NCI-H446 treated with DMSO at 0.1 percent for 48 hours (cell line): ENCODE measurements around the gene NEDD9.
A peak's percentile ranks its signal among the peaks of the same experiment; 100 is the strongest.

Experiments
- DNase-seq: peaks from one replicate; lab custom pipeline; 2025; lab: John Stamatoyannopoulos, UW

Gene NEDD9, protein sequence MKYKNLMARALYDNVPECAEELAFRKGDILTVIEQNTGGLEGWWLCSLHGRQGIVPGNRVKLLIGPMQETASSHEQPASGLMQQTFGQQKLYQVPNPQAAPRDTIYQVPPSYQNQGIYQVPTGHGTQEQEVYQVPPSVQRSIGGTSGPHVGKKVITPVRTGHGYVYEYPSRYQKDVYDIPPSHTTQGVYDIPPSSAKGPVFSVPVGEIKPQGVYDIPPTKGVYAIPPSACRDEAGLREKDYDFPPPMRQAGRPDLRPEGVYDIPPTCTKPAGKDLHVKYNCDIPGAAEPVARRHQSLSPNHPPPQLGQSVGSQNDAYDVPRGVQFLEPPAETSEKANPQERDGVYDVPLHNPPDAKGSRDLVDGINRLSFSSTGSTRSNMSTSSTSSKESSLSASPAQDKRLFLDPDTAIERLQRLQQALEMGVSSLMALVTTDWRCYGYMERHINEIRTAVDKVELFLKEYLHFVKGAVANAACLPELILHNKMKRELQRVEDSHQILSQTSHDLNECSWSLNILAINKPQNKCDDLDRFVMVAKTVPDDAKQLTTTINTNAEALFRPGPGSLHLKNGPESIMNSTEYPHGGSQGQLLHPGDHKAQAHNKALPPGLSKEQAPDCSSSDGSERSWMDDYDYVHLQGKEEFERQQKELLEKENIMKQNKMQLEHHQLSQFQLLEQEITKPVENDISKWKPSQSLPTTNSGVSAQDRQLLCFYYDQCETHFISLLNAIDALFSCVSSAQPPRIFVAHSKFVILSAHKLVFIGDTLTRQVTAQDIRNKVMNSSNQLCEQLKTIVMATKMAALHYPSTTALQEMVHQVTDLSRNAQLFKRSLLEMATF

DNA sequence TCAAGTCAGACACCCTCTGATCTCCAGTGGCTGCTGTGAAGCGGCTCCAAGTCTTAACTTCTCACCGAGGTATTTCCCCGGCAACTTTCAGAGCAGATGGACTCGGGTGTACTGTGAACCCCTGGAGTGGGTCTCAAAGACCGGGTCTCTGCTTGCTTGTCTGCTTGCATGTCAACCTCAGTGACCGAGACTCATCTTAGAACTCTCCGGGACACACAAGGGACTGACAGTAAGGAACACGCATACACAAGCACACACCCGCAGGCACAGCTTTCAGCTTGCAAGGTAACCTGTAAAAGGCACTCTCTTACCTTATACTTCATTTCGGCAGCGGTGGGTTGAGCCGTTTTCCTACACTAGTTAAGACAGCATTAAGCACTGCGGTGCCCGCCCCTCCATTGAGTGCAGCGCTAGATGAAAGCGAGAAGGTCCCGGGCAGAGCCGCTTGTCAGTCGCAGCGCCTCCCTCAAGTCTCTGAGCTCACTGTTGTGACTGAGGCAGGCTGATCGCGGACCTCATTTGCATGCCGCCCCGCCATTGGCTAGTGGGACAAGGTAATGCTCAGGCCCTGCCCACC lies at the start of gene NEDD9:
Gene NEDD9, minus strand, starts transcription at position 476 of the 577 bp plus-strand sequence. Its CDS starts 153 bp downstream, at position 323.
- peak; percentile 70 for DNase-seq

DNA sequence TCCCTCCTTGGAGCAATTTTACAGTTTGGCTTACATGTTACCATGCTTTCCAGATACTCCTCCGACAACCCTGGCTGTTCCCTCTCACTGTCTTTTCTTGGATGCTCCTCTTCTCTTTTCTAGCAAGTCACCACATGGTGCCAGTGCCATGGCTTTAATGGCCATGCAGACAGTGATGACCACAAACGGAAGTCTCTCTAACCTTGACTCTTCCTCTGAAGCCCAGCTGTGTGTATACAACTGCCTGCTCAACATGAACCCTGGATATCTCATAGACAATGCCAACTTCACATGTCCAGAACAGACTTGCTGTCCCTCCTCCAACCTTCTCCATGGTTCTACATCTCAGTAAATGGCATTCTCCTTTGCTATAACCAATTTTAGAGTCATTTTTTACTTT lies 49.8 kb upstream of the NEDD9 start:
- no peak for DNase-seq

DNA sequence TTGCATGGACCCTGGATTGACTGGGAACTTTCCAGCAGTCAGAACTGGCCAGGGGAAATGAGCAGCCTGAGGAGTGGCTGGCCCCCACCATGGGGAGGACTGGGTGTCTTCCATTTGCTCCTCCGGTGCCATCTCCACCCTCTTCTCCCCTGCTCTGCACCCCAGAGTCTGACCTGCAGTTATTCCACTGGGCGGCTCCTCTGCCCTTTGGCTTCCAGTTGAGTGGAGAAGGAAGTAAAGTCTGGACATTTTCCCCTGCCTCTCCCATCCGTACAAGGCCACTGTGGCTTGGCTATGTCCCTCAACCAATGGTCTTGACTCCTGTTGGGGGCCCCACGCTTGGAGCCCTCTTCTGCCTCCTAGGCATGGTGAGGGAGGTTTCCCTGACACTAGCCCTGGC lies 47.9 kb upstream of the NEDD9 start:
- no peak for DNase-seq

DNA sequence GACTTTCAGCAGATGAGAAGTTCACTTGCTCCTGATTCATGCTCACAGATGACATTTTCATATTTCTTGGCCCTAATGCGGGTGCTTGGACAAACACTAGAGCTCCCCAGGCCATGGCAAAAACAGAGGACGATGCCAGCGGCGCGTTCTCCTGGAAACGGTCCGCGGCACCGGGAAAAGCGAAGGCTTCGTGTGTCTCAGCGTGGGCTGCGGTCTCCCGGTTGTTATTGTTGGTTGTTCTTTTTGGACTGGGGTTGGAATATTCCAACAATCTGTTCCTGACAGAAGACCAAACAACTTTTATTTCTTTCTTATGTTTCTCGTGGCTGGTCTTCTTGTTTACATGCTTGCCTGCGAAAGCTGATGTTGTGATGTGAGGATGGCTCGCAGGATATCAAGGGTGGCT lies 46.8 kb upstream of the NEDD9 start:
- no peak for DNase-seq

DNA sequence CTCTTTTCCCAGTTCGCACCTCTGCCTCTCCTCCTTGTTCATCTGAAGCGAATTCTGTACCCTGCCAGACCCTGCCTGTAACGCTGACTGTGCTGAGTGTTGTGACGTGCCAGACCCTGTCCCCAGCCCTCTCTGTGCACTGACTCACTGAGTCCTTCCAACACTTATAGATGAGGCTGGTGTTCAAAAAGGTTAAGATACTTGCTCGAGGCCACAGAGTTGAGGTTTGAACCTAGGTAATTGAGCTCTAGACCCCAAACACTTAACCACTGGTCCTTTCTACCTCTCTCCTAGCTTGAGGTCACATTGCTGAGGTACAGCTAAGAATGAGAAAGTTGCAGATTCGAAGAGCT lies 45.7 kb upstream of the NEDD9 start:
- no peak for DNase-seq

DNA sequence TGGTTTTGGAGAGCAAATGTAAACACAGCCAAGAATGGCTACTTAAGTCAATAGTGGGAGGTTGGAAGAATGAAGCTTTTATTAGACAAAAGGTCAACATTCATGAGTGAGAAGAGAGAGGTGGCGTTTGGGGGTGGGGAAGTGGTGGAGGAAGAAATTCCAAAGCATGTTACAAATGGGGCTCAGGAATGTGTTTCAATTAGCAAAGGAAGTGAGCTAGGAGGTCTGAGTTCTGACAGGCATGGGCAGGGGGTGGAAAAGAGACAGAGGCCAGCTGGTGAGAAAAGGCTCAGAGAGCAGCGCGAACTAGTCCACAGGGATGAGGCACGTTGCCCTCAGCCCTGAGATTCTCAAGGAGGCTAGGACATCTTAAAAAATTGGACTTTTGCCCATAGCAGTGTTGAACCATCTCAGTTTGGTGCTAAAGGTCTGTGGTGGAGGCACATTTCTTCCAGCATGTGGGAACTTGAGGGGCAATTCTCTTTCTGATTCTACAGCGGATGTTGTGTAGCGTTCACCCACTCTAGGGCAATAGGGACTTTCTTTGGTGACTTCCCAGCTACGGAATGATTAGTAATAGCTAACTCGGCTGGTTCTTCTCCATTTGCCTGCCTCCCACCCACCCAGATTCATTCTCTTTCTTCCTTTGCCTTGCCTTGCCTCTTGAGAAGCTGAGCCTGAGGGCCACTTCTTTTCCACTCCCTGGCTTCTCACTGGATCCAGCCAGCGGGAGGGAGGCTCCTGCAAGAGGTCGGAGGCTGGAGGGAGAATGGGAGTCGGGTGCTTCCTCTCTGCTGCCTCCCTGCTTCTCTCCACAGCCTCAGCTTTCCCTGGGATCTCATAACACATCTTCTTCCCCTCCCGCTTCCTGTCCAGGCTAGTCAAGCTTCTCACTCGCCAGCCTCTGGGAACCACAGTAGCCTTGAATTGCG lies 45.1 kb upstream of the NEDD9 start:
- no peak for DNase-seq

DNA sequence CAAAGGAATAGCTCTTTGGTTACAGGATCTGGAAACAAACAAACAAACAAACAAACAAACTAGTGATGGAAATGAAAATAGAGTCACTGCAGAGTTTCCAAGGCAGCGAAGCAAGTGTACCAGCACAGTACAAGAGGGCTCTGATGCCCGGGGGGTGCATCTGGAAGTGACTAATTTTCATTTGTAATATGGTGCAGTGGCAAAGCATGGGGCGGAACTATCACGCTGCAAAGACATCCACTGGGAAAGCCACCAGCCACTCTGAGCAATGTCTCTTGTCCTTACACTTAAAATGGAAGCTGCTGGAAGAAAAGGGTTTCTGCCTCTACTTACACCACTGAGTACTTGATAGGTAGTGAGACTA lies 44.4 kb upstream of the NEDD9 start:
- no peak for DNase-seq

DNA sequence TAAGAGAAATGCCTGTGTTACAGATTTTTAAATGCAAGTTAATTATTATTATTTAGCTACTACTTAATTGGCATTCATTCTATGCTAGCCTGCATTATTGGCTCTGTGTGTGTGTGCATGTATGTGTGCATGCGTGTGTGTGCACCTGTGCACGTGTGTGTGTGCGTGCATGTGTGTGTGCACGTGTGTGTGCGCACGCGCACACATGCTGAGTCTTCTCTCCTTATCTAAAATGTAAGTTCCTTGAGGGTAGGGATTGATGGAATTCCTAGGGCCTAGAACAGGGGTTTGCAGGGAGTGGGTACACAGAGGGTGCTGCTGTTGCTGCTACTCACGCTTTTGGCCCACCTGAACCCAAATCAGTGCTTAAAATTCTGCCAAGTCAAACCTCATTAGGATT lies 43.8 kb upstream of the NEDD9 start:
- DNase-seq, result no peak

DNA sequence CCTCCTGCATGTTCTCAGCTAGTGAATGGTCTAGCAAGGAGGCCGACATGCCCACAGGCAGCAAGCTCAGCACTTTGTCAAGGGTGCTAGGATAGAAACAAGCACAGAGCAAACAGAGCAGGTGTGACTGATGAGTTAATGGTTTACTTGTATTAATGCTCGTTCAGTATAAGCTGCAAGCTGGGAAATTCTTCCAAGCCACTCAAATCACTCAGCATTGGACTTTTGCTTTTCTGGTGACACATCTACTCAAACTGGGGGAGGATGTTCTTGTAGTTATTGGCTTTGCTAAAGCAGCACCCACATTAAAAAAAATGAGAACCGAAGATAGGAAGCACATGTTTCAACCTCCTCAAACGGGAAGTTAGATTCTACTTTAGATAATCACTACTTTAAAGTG lies 43.1 kb upstream of the NEDD9 start:
- no peak for DNase-seq

DNA sequence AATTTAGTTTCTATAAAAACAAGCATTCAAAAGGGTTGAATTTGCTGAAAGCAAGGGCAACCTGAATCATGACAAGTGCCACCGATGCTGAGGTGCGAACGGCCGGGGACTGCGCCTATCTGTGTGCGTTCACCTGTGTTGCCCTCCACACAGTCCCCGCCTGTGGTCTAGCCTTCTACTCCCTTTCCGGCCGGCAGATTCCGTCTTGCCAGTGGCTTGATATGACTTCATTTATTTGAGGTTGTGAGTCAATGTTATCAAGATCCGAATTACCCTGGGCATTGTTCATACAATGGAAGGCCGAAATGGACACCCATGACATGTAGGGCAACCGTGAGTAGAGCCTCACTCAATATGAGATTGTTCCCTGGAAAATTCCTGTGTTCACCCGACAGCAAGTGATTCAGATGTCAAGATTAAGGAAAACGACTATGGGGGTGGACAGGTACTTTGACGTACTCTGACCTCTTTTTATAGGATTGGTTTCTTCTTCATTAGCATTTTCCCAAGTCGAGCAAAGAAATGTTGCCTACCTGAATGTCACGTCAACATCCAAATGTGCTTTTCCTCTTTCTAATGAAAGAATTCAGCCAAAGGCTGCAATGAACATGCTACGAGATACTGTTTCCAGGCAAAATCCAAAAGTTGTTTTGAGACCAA lies 41.1 kb upstream of the NEDD9 start:
- no peak for DNase-seq

DNA sequence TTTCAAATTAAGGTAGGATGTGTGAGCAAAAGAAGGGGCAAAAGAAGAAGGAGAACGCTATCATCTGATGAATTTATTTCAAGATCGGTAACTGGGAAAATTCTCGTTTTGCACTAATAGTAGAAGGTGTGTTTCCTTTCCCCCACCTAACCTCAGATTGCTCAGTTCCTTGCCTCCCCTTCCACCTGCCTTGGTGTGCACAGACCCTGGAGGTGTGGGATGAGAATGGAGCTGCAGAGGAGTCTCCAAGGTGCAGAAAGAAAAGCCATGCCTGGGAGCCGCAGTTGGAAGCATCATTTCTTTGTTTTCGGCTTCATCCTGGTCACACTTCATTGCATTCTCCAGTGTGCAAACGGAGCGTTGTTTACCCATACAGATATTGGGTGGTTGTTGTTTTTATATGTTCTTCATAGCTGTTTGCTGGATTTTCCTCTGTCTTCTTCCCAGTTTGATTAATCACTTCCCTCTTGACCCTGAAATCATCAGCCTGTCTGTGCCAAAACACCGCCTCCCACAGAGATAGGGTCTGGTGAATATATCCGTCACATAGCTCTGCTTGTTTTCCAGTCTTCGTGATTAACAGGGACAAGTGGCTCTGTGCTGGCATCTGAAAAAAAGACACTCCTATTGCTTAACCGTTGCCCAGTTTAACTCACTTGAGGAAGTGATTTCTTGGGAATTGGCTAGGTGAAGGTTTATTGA lies 40.2 kb upstream of the NEDD9 start:
- no peak for DNase-seq

DNA sequence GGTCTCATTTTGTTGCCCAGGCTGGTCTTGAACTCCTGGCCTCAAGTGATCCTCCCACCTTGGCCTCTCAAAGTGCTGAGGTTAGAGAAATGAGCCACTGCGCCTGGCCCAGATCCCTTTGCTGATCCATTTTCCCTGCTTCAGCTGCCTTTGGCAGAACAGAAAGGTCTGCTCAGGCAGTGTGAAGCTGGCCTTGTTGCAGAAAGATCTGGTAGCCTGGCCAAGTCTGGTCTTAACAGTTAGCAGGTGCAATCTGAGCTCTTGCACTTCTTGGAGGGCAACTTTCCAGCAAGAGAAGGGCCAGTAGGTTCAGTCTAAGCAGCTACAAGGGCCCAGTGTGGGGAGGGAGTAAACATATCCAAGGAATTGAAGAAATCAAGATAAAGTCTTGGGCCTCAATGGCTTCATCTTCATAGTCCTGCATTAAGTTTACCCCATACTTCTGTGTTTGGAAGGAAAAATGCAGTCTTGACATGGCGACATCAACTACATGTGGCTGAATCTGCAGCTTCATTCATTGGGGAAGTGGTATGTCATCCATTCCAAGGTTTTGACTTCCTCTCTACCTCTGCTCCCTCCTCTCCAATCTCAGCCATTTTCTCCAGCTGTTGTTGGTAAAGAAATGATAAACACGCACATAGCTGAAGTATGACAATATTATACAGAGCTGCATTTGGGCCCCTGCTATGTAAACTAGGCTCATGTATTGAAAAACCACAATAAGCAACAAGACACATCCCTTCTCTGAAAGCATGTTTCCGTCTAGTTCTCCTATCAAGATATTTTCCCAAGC lies 39.0 kb upstream of the NEDD9 start:
- no peak for DNase-seq

DNA sequence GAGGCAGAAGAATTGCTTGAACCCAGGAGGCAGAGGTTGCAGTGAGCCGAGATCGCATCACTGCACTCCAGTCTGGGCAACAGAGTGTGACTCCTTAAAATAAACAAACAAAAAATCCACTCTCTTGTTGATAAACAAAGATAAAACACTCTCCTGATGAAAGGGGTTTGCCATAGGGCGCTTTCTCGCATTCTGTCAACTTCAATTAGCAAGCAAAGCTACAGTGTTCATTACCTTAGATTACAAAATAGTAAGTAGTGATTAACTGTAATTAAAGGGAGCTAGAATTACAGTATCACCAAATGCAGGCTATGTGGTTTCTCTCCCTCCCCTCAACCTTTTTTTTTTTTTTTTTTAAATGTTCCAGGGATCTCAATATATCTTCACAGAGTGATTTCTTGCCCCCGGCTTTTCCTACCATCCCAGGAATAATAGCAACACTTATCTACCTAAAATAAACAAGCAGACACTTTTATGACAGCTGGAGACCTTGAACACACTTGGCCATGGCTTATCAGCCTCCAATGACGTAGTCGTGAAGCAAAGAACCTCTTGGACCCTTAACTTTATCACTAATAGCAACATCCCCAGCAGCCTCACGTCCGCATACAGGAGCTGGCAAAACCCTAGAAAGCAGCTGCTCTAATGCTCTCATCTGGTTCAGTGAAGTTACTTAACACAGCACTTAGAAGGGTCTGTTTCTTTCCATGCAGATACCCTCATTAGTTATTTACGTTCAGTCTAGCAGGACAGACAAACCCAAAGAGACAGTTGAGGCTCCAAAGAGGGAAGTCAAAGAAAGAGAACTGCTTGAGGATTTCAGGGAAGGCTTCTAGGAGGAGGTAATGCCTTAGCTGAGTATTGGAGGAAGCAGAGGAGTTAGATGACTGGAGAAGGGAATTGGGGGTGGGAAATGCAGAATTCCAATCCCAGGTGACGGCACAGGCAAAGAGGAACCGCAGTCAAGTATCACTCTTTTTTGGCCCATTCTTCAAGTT lies 37.9 kb upstream of the NEDD9 start:
- no peak for DNase-seq

DNA sequence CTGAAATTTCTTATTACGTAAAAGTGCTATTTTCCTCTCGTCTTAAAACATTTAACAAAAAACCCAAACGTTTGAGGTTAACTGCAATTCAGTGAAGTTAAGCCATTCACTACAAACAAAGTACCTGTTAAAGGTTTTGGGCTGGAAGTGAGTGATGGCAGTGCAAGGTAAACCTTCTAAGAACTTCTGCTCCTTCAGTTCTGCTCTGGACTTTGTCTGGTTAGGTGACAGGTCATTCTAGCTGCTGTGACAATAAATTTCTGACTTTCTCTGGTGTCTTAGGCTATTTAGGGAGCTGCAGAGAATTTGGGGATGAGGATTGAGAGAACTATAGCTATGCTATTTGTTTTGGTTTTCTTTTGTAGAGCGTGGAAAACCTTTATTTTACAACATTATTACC lies 36.5 kb upstream of the NEDD9 start:
- DNase-seq, result no peak

DNA sequence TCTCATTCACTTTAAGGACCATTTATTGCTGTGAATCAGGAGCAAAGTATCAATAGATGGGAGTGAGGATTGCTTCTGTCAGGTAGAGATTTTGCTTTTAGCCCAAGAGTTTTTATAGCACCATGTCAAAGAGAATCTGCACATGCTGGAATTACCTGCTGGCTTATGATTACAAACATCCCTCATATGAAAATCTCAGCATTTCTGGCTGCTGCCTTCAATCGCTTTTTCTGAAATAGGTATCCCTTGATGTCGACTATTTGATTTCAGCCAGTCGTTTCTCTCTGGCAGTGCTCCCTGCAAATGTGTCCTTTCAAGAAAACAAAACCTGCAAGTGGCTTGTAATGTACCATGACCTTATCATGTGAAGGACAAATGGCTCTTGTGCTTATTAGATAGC lies 34.5 kb upstream of the NEDD9 start:
- DNase-seq, result no peak

DNA sequence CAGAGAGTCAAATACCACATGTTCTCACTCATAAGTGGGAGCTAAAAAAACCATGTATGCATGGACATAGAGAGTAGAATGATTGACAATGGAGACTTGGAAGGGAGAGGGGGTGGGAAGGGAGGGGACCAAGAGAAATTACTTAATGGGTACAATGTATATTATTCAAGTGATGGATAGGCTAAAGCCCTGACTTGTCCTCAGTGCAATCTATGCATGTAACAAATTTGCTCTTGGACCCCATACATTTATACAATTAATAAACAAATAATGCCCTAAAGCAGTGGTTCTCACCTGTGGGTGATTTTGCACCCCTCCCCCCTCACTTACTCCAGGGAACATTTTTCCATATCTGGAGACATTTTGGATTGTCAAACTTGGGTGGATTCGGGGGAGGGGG lies 33.5 kb upstream of the NEDD9 start:
- no peak for DNase-seq

DNA sequence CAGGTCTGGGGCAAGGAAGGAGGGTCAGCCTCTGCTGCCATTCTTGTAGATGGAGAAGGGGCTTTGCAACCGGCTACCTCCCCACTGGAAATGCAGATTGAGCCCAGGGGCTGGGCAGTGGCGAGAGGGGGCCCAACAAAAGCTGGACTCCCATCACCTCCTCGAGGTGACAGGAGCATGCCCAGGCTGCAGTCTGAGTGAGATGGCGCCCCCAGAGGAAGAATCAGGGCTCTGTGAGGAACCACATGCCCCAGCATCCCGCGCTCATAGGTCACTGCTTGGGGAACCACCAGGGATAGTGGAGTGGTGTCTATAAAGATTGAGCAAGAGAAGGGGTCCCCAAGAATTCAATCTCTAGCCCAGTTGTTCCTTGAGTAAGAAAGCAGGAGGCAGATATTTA lies 31.6 kb upstream of the NEDD9 start:
- DNase-seq, result no peak

DNA sequence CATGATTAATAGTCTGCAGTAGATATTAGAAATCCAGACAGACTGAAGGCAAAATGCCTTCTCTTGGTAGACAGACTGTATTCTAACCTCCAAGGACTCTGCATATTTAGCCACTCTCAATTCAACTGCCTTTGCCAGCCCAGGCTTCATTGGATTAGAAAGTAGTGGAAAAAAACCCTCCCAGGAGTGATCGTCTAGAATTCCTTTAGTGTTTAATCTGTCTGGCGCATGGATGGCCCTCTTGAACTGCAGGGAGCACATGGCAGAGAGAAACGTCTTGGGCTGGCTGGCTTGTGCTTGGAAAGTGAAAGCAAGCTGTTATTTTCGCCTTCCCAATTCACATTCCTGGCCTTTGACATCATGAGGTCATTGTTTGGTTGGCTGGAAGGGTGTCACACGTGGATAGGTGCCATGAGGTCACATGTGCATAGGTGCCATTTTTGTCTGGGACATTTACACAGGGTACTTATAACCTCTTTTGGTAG lies 30.9 kb upstream of the NEDD9 start:
- DNase-seq, result peak; percentile 29

DNA sequence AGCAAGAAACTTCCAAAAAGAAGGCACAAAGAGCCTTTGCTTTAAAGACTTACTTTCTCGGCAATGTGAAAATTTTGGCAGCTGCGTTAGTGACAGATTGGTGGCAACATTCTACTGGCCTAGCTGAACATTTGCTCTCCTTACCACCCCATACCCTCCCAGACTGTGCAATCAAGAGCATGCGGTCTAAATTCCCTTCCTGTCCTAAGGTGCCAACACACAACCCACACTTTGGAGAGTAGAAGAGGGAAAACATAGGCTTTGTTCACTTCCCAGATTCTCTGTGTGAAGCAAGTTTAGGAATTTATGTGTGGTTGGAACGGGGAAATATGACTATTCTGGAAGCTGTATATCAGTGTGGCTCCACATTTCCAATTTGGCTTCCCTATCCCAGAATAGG lies 29.8 kb upstream of the NEDD9 start:
- DNase-seq, result peak; percentile 26
